GM12801 (cell line): ENCODE measurements around the gene BAG2.

Experiments
- CTCF ChIP-seq: IDR thresholded peaks from one replicate; pipeline ENCODE4 v1.5.1; 2011; ENCODE audit warnings: control low read depth; ENCODE audit not compliant: insufficient read length; ENCODE audit errors: extremely low read depth

BAG2 gene

GRCh38 chr6:57172136-57173055, at the start of gene BAG2:
TSS of gene BAG2 (plus strand) at chr6:57172326. CDS start at chr6:57172698, 372 bp downstream.
- no peak for TF ChIP-seq CTCF

- no peak for TF ChIP-seq CTCF
These were observed 49.0 kb upstream of the BAG2 start for GRCh38 chr6:57123111-57123510.

GRCh38 chr6:57127763-57128162, 44.4 kb upstream of the BAG2 start:
- TF ChIP-seq CTCF, result no peak

GRCh38 chr6:57130661-57131177, 41.4 kb upstream of the BAG2 start:
- TF ChIP-seq CTCF, result no peak

GRCh38 chr6:57134954-57135353, 37.2 kb upstream of the BAG2 start:
- TF ChIP-seq CTCF, result no peak

GRCh38 chr6:57135885-57136284, 36.2 kb upstream of the BAG2 start:
- no peak for TF ChIP-seq CTCF

- TF ChIP-seq CTCF, result no peak
These were observed 34.8 kb upstream of the BAG2 start for GRCh38 chr6:57137350-57137749.
